ENCODE results near the gene COL13A1. TPM values are rescaled to one million over a fixed set of nuclear protein-coding genes. Genes with fewer than 3 reads are reported as not detected.
A peak's percentile ranks its signal among the peaks of the same experiment; 100 is the strongest.

The COL13A1 gene
- total RNA-seq, 4 donors from 2014 or later, result 1.2 to 4.2 (median 2.6) TPM

GRCh38 chr10:69955897-69956740, 154.4 kb downstream of the COL13A1 start:
- peaks cover 0 to 2% (median 0%) of the 10 kb centered on the region in 4 donors for H3K4me1 ChIP-seq
- no peak for DNase-seq (ENCODE audit: extremely low spot score)
- H3K4me3 ChIP-seq, result no peak overlapping the region
- intact Hi-C loops (cut with DNase I), result no loop called here
- H3K36me3 ChIP-seq, result no peaks in the 10 kb centered on the region
- WGBS, result 90% methylated on average over 11 of the region's 14 CpGs
- no peaks in the 10 kb centered on the region for H3K9me3 ChIP-seq
- no peak overlapping the region for H3K27ac ChIP-seq (replicated peaks in 1 of 4)
- TF ChIP-seq, protein P1, sequence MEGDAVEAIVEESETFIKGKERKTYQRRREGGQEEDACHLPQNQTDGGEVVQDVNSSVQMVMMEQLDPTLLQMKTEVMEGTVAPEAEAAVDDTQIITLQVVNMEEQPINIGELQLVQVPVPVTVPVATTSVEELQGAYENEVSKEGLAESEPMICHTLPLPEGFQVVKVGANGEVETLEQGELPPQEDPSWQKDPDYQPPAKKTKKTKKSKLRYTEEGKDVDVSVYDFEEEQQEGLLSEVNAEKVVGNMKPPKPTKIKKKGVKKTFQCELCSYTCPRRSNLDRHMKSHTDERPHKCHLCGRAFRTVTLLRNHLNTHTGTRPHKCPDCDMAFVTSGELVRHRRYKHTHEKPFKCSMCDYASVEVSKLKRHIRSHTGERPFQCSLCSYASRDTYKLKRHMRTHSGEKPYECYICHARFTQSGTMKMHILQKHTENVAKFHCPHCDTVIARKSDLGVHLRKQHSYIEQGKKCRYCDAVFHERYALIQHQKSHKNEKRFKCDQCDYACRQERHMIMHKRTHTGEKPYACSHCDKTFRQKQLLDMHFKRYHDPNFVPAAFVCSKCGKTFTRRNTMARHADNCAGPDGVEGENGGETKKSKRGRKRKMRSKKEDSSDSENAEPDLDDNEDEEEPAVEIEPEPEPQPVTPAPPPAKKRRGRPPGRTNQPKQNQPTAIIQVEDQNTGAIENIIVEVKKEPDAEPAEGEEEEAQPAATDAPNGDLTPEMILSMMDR (IDR thresholded peaks at IDR 0.05), result no peak
- TF ChIP-seq POLR2AphosphoS5 (IDR thresholded peaks at IDR 0.05) (no peak), EP300 (IDR thresholded peaks at IDR 0.05) (no peak), POLR2A (IDR thresholded peaks at IDR 0.05; ENCODE audit: low read depth) (no peak)
- H3K27me3 ChIP-seq, result no peaks in the 10 kb centered on the region

DNA sequence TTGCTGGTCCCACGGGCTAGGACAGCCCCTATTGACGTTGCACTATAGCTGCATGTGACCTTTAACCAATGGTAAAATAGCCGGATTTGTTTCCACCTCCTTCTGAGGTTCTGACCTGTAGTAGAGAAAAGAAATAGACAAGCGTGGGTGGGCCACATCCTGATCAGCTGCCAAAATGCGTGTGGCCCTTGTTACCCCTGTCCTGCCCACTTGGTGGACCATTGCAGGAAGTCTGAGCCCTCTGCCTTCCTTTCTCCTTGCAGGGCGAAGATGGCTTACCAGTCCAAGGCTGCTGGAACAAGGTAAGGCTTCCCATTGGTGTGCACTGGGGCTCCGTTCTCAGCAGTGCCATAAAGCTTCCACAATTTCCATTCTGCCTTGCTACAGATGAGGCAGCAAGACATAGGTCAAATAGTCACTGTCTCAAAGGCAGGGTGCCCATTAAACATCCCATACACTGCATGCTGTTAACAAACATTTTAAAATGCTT, 155.1 kb downstream of the COL13A1 start:
- no peak overlapping the region for H3K4me3 ChIP-seq
- H3K9me3 ChIP-seq, result no peaks in the 10 kb centered on the region
- H3K27me3 ChIP-seq, result no peaks in the 10 kb centered on the region
- intact Hi-C loops (cut with DNase I), result no loop called here
- 68% methylated on average over 7 of the region's 7 CpGs for WGBS
- H3K27ac ChIP-seq (replicated peaks in 1 of 4), result no peak overlapping the region
- no peaks in the 10 kb centered on the region for H3K36me3 ChIP-seq
- peaks cover 0 to 7% (median 0%) of the 10 kb centered on the region in 4 donors for H3K4me1 ChIP-seq
- TF ChIP-seq POLR2AphosphoS5 (IDR thresholded peaks at IDR 0.05) (no peak), EP300 (IDR thresholded peaks at IDR 0.05) (no peak), POLR2A (IDR thresholded peaks at IDR 0.05; ENCODE audit: low read depth) (no peak)
- TF ChIP-seq, protein P1 (IDR thresholded peaks at IDR 0.05), result no peak
- DNase-seq (ENCODE audit: extremely low spot score), result no peak

DNA sequence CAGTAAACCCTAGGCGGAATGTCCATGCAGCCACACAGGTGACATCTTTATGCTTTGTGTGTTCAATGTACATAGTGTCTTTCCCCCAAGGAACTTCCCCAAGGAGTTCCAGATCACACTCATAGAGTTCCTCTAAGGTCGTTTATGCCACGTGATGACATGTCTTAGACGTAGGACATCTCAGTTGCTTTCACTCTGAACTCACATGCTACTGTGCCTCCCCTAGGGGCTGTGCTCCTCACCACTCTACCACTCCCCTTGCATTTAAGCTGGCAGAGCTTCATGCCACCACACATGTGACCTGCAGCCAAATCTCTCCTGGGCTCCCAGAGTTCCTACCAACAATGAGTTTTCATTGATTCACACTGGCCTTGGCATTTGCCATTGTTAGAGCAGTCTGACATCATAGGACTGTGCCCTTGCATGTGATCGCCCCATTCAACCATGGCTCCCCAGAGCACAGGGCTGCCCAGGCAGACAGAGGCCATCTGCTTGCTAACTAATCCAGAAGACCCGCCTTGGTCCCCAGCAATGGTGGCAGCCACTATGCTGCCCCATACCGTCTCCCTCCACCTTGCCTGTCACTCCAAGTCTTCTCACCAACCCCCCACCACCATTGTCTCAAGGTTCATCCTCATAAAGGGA, 155.7 kb downstream of the COL13A1 start:
- no peaks in the 10 kb centered on the region for H3K27me3 ChIP-seq
- H3K4me3 ChIP-seq, result no peak overlapping the region
- 97% methylated on average over 7 of the region's 7 CpGs for WGBS
- H3K9me3 ChIP-seq, result no peaks in the 10 kb centered on the region
- peaks cover 0 to 7% (median 0%) of the 10 kb centered on the region in 4 donors for H3K4me1 ChIP-seq
- no peak overlapping the region for H3K27ac ChIP-seq (replicated peaks in 1 of 4)
- intact Hi-C loops (cut with DNase I), result no loop called here
- H3K36me3 ChIP-seq, result no peaks in the 10 kb centered on the region
- DNase-seq (ENCODE audit: extremely low spot score), result no peak
- TF ChIP-seq POLR2A (IDR thresholded peaks at IDR 0.05; ENCODE audit: low read depth) (no peak), POLR2AphosphoS5 (IDR thresholded peaks at IDR 0.05) (no peak), EP300 (IDR thresholded peaks at IDR 0.05) (no peak)
- TF ChIP-seq, protein P1 (IDR thresholded peaks at IDR 0.05), result no peak

DNA sequence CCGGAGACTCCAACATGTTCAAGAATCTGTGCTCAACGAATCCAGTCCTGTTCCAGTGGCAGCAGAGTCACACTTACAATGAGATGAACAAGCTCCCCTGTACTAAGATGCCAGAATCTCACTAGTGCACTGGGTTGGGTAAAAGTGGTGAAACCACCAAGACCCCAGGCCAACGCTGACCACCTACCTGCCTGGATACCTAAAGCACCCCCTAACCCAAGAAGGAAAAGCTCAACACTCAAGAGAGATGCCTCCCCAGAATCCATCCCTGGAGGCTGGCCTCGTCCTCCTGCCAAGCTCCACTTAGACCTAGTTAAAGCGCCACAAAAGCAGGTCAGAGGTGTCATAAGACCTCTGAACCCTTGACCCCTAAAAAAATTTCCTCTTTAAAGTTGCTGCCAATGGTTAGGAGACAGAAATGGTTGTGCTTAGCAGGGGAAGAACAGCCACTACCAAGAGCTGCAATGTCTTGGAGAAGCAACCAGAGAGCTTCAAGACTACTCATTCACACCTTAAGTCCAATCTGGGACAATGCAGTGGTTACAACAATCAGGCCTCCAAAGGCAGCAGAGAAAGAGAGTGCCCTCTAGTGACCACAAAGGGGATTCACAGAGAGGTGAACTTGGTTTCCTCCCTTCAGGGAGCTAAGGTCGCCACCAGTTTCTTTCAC, 156.3 kb downstream of the COL13A1 start:
- Histone ChIP-seq H3K27me3 (no peaks in the 10 kb centered on the region), H3K4me3 (no peak overlapping the region), H3K36me3 (no peaks in the 10 kb centered on the region), H3K27ac (replicated peaks in 1 of 4) (no peak overlapping the region), H3K9me3 (no peaks in the 10 kb centered on the region), H3K4me1 (peaks cover 0 to 7% (median 0%) of the 10 kb centered on the region in 4 donors)
- TF ChIP-seq EP300 (IDR thresholded peaks at IDR 0.05), result no peak
- no peak for TF ChIP-seq POLR2AphosphoS5 (IDR thresholded peaks at IDR 0.05)
- TF ChIP-seq POLR2A (IDR thresholded peaks at IDR 0.05; ENCODE audit: low read depth), result no peak
- TF ChIP-seq, protein P1 (IDR thresholded peaks at IDR 0.05), result peak; percentile 42 to 62 (median 45)
- 88% methylated on average over 4 of the region's 6 CpGs for WGBS
- intact Hi-C loops (cut with DNase I), result no loop called here
- DNase-seq (ENCODE audit: extremely low spot score), result no peak
